Duodenal mucosa (tissue), 2 donors: ENCODE results near the gene TNFSF15.

ENCODE experiments used
- H3K27ac ChIP-seq: one replicate; pipeline ENCODE4 v1.7.0; 2013; ENCODE audit warnings: low read depth, low read length
- H3K27me3 ChIP-seq, 2 donors: one replicate each; pipeline ENCODE4 v1.7.0; 2013; ENCODE audit warnings: low read length in 2 of 2, control low read depth in 1 of 2; ENCODE audit not compliant: insufficient read depth in 2 of 2, control insufficient read depth in 1 of 2
- H3K36me3 ChIP-seq, 2 donors: one replicate each; pipeline ENCODE4 v1.7.0; 2013; ENCODE audit warnings: low read length in 2 of 2, control low read depth in 1 of 2; ENCODE audit not compliant: insufficient read depth in 2 of 2, control insufficient read depth in 1 of 2
- H3K4me1 ChIP-seq, 2 donors: one replicate each; pipeline ENCODE4 v1.7.0; 2013; ENCODE audit warnings: low read length in 2 of 2, control low read depth in 1 of 2; ENCODE audit not compliant: insufficient read depth in 2 of 2, control insufficient read depth in 1 of 2
- H3K4me3 ChIP-seq, 2 donors: one replicate each; pipeline ENCODE4 v1.7.0; 2013; ENCODE audit warnings: low read length in 2 of 2, low read depth in 1 of 2
- H3K9ac ChIP-seq, 2 donors: one replicate each; pipeline ENCODE4 v1.7.0; 2013; ENCODE audit warnings: low read length in 2 of 2, low read depth in 1 of 2
- H3K9me3 ChIP-seq, 2 donors: one replicate each; pipeline ENCODE4 v1.7.0; 2013; ENCODE audit warnings: low read length in 2 of 2, control low read depth in 1 of 2; ENCODE audit not compliant: control insufficient read depth in 1 of 2

TNFSF15 gene

GRCh38 chr9:114825126-114825795, 19.4 kb upstream of the TNFSF15 start:
- Histone ChIP-seq H3K4me3 (no peak overlapping the region), H3K36me3 (no peaks in the 10 kb centered on the region), H3K4me1 (peaks cover 0 to 4% of the 10 kb centered on the region in 2 donors), H3K9me3 (no peaks in the 10 kb centered on the region), H3K27me3 (peaks cover 0 to 3% of the 10 kb centered on the region in 2 donors), H3K27ac (no peak overlapping the region), H3K9ac (no peak overlapping the region)

- H3K27ac ChIP-seq, result no peak overlapping the region
- no peaks in the 10 kb centered on the region for H3K36me3 ChIP-seq
- H3K9me3 ChIP-seq, result no peaks in the 10 kb centered on the region
- no peak overlapping the region for H3K4me3 ChIP-seq
- peaks cover 0 to 4% of the 10 kb centered on the region in 2 donors for H3K4me1 ChIP-seq
- no peak overlapping the region for H3K9ac ChIP-seq
- H3K27me3 ChIP-seq, result peaks cover 0 to 3% of the 10 kb centered on the region in 2 donors
These were observed 18.3 kb upstream of the TNFSF15 start for GRCh38 chr9:114824110-114824509.

GRCh38 chr9:114823441-114823840, 17.6 kb upstream of the TNFSF15 start:
- no peak overlapping the region for H3K27ac ChIP-seq
- peaks cover 0 to 4% of the 10 kb centered on the region in 2 donors for H3K4me1 ChIP-seq
- H3K4me3 ChIP-seq, result no peak overlapping the region
- H3K36me3 ChIP-seq, result no peaks in the 10 kb centered on the region
- H3K9me3 ChIP-seq, result no peaks in the 10 kb centered on the region
- H3K9ac ChIP-seq, result no peak overlapping the region
- peaks cover 0 to 3% of the 10 kb centered on the region in 2 donors for H3K27me3 ChIP-seq

GRCh38 chr9:114822708-114823107, 16.9 kb upstream of the TNFSF15 start:
- Histone ChIP-seq H3K4me3 (no peak overlapping the region), H3K9ac (no peak overlapping the region), H3K36me3 (no peaks in the 10 kb centered on the region), H3K4me1 (peaks cover 0 to 4% of the 10 kb centered on the region in 2 donors), H3K27ac (no peak overlapping the region), H3K9me3 (no peaks in the 10 kb centered on the region), H3K27me3 (peaks cover 0 to 3% of the 10 kb centered on the region in 2 donors)

- H3K36me3 ChIP-seq, result no peaks in the 10 kb centered on the region
- H3K4me3 ChIP-seq, result no peak overlapping the region
- H3K4me1 ChIP-seq, result peaks cover 0 to 4% of the 10 kb centered on the region in 2 donors
- no peak overlapping the region for H3K27ac ChIP-seq
- H3K9me3 ChIP-seq, result no peaks in the 10 kb centered on the region
- H3K9ac ChIP-seq, result no peak overlapping the region
- peaks cover 0 to 3% of the 10 kb centered on the region in 2 donors for H3K27me3 ChIP-seq
These were observed 15.1 kb upstream of the TNFSF15 start for GRCh38 chr9:114820776-114821501.

- Histone ChIP-seq H3K27ac (no peak overlapping the region), H3K27me3 (peaks cover 0 to 3% of the 10 kb centered on the region in 2 donors), H3K36me3 (no peaks in the 10 kb centered on the region), H3K4me3 (no peak overlapping the region), H3K9ac (no peak overlapping the region), H3K4me1 (peaks cover 0 to 4% of the 10 kb centered on the region in 2 donors), H3K9me3 (no peaks in the 10 kb centered on the region)
These were observed 12.3 kb upstream of the TNFSF15 start for GRCh38 chr9:114818178-114818577.

GRCh38 chr9:114813717-114814418, 8.0 kb upstream of the TNFSF15 start:
- Histone ChIP-seq H3K4me3 (no peak overlapping the region), H3K36me3 (no peaks in the 10 kb centered on the region), H3K9me3 (no peaks in the 10 kb centered on the region), H3K27ac (no peak overlapping the region), H3K9ac (no peak overlapping the region), H3K4me1 (no peaks in the 10 kb centered on the region), H3K27me3 (peaks cover 0 to 2% of the 10 kb centered on the region in 2 donors)

GRCh38 chr9:114811966-114812636, 6.3 kb upstream of the TNFSF15 start:
- Histone ChIP-seq H3K27me3 (peaks cover 0 to 2% of the 10 kb centered on the region in 2 donors), H3K9me3 (no peaks in the 10 kb centered on the region), H3K9ac (no peak overlapping the region), H3K36me3 (no peaks in the 10 kb centered on the region), H3K27ac (no peak overlapping the region), H3K4me3 (no peak overlapping the region), H3K4me1 (peaks cover 3 to 4% of the 10 kb centered on the region in 2 donors)

- no peaks in the 10 kb centered on the region for H3K36me3 ChIP-seq
- H3K9ac ChIP-seq, result no peak overlapping the region
- no peak overlapping the region for H3K27ac ChIP-seq
- H3K27me3 ChIP-seq, result peaks cover 0 to 2% of the 10 kb centered on the region in 2 donors
- H3K9me3 ChIP-seq, result no peaks in the 10 kb centered on the region
- H3K4me3 ChIP-seq, result no peak overlapping the region
- H3K4me1 ChIP-seq, result peaks cover 10 to 11% of the 10 kb centered on the region in 2 donors
These were observed 5.5 kb upstream of the TNFSF15 start for GRCh38 chr9:114811301-114811700.
